PC-3 (cell line): ENCODE measurements around the gene NOXA1.

ENCODE experiments used
- EZH2 ChIP-seq: fragments of 300-600 bp; sonication (generic); IDR thresholded peaks from one replicate; pipeline ENCODE4 v1.6.1; 2017; ENCODE audit warnings: antibody characterized with exemption, mild to moderate bottlenecking, low read length; ENCODE audit not compliant: unreplicated experiment
- TF ChIP-seq, protein P1 (sequence below): fragments of 300-600 bp; sonication (generic); conservative IDR thresholded peaks from 2 replicates; pipeline ENCODE4 v1.5.1; 2017; ENCODE audit warnings: antibody characterized with exemption, low read depth, mild to moderate bottlenecking, low read length

DNA sequence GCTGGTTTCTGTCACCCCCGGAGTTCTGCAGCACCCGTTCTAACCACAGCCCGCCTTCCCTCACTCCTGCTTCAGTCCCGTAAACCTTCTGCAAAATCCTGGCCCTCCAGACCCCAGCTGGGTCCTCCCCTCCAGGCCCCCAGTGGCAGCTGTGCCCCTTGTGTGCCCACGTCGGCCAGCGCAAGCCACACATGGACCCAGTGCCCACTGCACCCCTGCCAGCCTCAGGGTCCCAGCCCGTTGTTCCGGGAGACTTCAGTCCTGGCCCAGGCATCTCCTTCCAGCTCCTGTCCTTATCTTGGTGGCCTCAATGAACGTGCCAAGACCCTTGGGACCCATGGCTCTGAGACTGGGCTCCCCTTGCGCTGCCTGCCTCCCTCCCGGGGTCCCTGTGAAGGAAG lies 43.4 kb upstream of the NOXA1 start:
- TF ChIP-seq, protein P1, sequence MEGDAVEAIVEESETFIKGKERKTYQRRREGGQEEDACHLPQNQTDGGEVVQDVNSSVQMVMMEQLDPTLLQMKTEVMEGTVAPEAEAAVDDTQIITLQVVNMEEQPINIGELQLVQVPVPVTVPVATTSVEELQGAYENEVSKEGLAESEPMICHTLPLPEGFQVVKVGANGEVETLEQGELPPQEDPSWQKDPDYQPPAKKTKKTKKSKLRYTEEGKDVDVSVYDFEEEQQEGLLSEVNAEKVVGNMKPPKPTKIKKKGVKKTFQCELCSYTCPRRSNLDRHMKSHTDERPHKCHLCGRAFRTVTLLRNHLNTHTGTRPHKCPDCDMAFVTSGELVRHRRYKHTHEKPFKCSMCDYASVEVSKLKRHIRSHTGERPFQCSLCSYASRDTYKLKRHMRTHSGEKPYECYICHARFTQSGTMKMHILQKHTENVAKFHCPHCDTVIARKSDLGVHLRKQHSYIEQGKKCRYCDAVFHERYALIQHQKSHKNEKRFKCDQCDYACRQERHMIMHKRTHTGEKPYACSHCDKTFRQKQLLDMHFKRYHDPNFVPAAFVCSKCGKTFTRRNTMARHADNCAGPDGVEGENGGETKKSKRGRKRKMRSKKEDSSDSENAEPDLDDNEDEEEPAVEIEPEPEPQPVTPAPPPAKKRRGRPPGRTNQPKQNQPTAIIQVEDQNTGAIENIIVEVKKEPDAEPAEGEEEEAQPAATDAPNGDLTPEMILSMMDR: no peak
- no peak for TF ChIP-seq EZH2
